Fibroblast of skin of left biceps (primary cell): ENCODE results near the gene DRD3.

Experiments used
- DNase-seq, 2 experiments: peaks; one replicate each; pipeline ENCODE4 v3.0.0-alpha.2; 2013; ENCODE audit warnings: low read depth in 2 of 2

Gene DRD3

GRCh38 chr3:114120211-114120610 lies 58.6 kb downstream of the DRD3 start:
- no peak for DNase-seq

GRCh38 chr3:114119776-114120175 lies 59.1 kb downstream of the DRD3 start:
- no peak for DNase-seq

- DNase-seq: peak; percentile 30 to 36
These were observed 63.7 kb downstream of the DRD3 start for GRCh38 chr3:114115143-114115542.

DNA sequence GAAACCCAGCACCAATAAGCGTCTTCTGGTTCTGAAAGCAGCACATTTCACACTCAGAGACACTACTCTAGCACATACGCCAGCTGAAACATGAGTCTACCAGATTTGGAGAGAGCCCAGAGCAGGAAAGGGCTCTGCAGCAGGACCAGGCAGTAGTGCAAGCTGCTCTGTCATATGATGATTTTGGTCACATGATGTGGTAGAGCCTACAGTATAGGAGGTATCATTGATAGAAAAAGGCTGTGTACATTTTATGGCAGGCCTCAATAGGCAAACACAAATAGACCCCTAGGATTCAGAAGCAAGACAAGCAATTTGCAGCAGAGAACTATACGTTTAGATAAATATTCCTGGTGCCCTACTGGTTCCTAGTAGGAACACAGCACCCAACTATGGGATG lies 64.1 kb downstream of the DRD3 start:
- no peak for DNase-seq

GRCh38 chr3:114112696-114113095 lies 66.2 kb downstream of the DRD3 start:
- DNase-seq: peak; percentile 16 to 33

- no peak for DNase-seq
These were observed 67.6 kb downstream of the DRD3 start for GRCh38 chr3:114111060-114111770.

- DNase-seq: no peak
These were observed 68.4 kb downstream of the DRD3 start for GRCh38 chr3:114110439-114110838.

DNA sequence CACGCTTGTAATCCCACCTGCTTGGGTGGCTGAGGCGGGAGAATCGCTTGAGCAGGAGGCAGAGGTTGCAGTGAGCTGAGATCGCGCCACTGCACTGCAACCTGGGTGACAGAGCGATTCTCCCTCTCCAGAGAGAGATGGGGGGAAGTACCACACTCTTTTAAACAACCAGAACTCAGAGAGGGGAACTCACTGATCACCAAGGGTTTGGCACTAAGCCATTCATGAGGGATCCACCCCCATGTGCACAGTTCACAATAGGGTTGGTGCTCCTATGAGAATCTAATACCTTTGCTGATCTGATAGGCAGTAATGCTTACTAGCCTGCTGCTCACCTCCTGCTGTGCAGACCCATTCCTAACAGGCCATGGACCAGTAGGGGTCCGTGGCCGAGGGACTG lies 70.7 kb downstream of the DRD3 start:
- DNase-seq: no peak

- no peak for DNase-seq
These were observed 74.4 kb downstream of the DRD3 start for GRCh38 chr3:114104414-114104813.

- no peak for DNase-seq
These were observed 75.0 kb downstream of the DRD3 start for GRCh38 chr3:114103858-114104257.

- DNase-seq: no peak
These were observed 75.7 kb downstream of the DRD3 start for GRCh38 chr3:114103181-114103580.

GRCh38 chr3:114101101-114101500 lies 77.8 kb downstream of the DRD3 start:
- DNase-seq: no peak

- no peak for DNase-seq
These were observed 83.1 kb downstream of the DRD3 start for GRCh38 chr3:114095796-114096195.

DNA sequence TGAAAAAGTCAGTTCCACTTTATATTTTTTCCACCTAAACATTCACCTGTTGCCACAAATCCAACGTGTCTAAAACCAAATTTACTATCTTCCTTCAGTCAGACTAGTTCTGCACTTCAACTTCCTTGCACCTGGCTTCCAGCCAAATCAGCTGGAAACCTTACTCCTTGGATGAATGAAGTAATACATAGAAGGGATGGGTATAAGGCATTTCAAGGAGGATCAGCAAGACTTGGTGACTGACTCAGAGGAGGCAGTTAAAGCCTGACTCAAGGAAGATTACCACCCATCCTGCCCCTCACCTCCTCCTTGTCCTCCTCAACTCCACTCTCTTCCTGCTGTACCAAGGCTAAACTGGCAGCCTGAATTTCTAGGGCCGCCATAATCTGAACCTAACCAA lies 85.3 kb downstream of the DRD3 start:
- no peak for DNase-seq

- no peak for DNase-seq
These were observed 85.9 kb downstream of the DRD3 start for GRCh38 chr3:114093016-114093380.

DNA sequence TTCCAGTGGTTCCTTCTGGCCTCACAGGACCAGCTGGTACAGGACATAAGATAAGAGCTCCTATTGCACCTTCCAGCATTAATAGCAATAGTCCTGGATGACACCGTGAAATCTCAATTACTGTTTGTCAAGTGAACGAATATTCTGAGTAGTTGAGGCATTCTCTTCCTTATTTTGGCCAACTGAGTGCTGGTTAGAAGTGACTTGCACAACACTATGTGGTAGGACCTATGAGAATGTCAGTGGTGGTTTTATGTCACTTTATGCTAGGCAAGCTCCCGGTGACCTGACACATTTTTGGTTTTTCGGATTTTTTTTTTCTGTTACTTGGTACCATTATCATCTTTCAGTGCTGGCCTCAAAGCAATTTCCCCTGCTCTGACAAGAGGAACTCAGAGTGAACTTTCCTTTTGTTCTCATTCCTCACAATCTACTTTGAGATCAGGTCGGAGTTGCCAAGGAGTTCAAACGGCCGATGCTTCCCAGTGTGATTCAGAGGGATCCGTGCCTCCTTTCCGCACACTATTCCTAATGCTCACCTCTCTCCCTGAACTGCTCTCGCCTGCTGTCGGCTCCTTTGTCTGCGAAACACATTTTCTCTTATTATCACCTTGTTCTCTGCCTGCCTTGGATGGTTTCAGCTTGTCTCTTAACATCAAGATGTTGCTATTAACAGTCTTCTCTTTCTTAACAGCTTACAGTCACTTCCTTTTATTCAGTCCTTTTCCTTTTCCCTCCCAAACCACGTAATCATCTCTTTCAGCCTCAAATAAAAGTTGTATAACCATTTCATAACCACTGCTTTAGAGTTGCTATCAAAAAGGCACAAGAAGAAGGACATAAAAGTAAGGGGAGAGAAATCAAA lies 86.5 kb downstream of the DRD3 start:
- DNase-seq: no peak

DNA sequence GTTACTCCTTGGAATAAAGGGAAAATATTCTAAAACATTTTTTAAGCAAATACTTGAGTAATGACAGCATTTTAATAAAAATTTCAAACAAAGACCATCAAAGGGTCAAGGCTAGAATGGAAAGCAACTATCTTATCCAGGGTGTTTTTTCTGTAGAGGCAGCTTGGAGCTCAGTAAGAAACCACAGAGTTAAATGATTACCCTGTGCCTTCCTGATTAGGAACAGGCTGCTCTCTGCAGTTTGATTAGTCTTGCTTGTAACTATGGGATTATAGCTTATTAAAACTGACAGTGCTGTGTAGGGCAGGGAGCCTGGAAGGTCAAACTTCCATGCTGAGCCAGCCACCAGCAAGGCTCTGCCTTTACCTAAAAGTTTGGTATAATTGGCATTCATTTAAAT lies 89.2 kb downstream of the DRD3 start:
- DNase-seq: no peak

- DNase-seq: no peak
These were observed 92.5 kb downstream of the DRD3 start for GRCh38 chr3:114086356-114086755.

GRCh38 chr3:114083112-114083511 lies 95.7 kb downstream of the DRD3 start:
- no peak for DNase-seq

- DNase-seq: no peak
These were observed 97.8 kb downstream of the DRD3 start for GRCh38 chr3:114081037-114081436.

- DNase-seq: no peak
These were observed 98.7 kb downstream of the DRD3 start for GRCh38 chr3:114080201-114080600.

DNA sequence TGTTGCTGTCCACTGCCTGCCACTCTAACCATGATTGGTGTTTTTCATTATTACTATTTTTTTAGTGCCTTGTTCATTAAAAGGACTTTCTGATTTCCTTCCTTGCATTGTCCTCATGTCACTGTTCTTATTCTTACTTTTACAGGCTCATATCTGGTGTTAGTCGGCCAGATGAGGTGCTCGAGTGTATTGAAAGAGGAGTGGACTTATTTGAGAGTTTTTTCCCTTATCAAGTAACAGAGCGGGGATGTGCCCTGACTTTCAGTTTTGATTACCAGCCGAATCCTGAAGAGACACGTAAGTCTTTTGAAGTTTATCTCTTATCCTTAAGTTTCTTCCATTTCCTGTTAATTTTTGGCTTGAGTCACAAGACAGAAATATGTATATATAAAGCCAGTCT lies 99.1 kb downstream of the DRD3 start:
- DNase-seq: no peak

- DNase-seq: no peak
These were observed 100.7 kb downstream of the DRD3 start for GRCh38 chr3:114078126-114078525.
